ENCODE data around the gene PRDM16.

GRCh38 chr1:3355089-3355488 lies 286.1 kb downstream of the PRDM16 start:
- TF ChIP-seq SP1 (CRISPR knock-in tag; conservative IDR thresholded peaks at IDR 0.05) (no peak), ZMAT4 (CRISPR knock-in tag; IDR thresholded peaks at IDR 0.05) (no peak), CTCF (IDR thresholded peaks at IDR 0.05) (no peak), FOXP4 (CRISPR knock-in tag; IDR thresholded peaks at IDR 0.05) (no peak), ZNF138 (CRISPR knock-in tag; conservative IDR thresholded peaks at IDR 0.05) (no peak), JUN (CRISPR knock-in tag; IDR thresholded peaks at IDR 0.05) (no peak)
